K562 (cell line): Measurements from ENCODE around the gene MPND. TPM values are rescaled to one million over a fixed set of nuclear protein-coding genes. Genes with fewer than 3 reads are reported as not detected.

Source experiments
- CC2D1A ChIP-seq: fragments of 450-650 bp; IDR thresholded peaks from 2 replicates; pipeline ENCODE4 v1.6.1; 2017; ENCODE audit warnings: mild to moderate bottlenecking
- FOS ChIP-seq: IDR thresholded peaks from 3 replicates; pipeline ENCODE4 v1.6.1; 2011; ENCODE audit not compliant: insufficient read length; ENCODE audit errors: extremely low read depth
- HNRNPL ChIP-seq: fragments of 200-400 bp; formaldehyde crosslinking; IDR thresholded peaks from 2 replicates; pipeline ENCODE4 v1.6.1; 2017; ENCODE audit warnings: low read depth, mild to moderate bottlenecking, low read length
- MAFK ChIP-seq: IDR thresholded peaks from 2 replicates; pipeline ENCODE4 v1.6.1; 2011; ENCODE audit warnings: low read length, improper control_type of control experiment
- MBD2 ChIP-seq: sonication (generic); IDR thresholded peaks from 2 replicates; pipeline ENCODE4 v1.6.1; 2016; ENCODE audit warnings: low read depth, borderline replicate concordance
- NFATC3 ChIP-seq: fragments of 450-650 bp; IDR thresholded peaks from 2 replicates; pipeline ENCODE4 v1.6.1; 2017; ENCODE audit warnings: mild to moderate bottlenecking
- POU5F1 ChIP-seq: fragments of 150-350 bp; IDR thresholded peaks from 2 replicates; pipeline ENCODE4 v1.6.1; 2014; ENCODE audit warnings: borderline replicate concordance, low read length, low read depth, mild to moderate bottlenecking; ENCODE audit not compliant: partially characterized antibody
- RNF219 ChIP-seq: fragments of 250-450 bp; sonication (Bioruptor Pico); IDR thresholded peaks from 2 replicates; pipeline ENCODE4 v1.5.0; 2022; ENCODE audit warnings: mild to moderate bottlenecking
- RUNX1 ChIP-seq: sonication (generic); IDR thresholded peaks from 2 replicates; pipeline ENCODE4 v1.6.1; 2016; ENCODE audit warnings: antibody characterized with exemption, low read depth
- TAF9B ChIP-seq: fragments of 450-650 bp; IDR thresholded peaks from 2 replicates; pipeline ENCODE4 v1.6.1; 2018; ENCODE audit warnings: mild to moderate bottlenecking; ENCODE audit not compliant: partially characterized antibody
- ZNF146 ChIP-seq: IDR thresholded peaks from one replicate; pipeline ENCODE4 v1.6.1; 2018; ENCODE audit warnings: missing compliant biosample characterization; ENCODE audit not compliant: unreplicated experiment
- ZNF398 ChIP-seq: fragments of 250-450 bp; sonication (Bioruptor Pico); IDR thresholded peaks from 2 replicates; pipeline ENCODE4 v1.8.0; 2021; ENCODE audit warnings: moderate library complexity, mild to moderate bottlenecking, inconsistent platforms
- ZNF644 ChIP-seq: fragments of 200-800 bp; sonication (Bioruptor generic); IDR thresholded peaks from 2 replicates; pipeline ENCODE4 v1.6.1; 2016; ENCODE audit warnings: low read depth, missing genetic modification characterization, missing compliant biosample characterization
- ZNF707 ChIP-seq: fragments of 250-450 bp; sonication (Bioruptor Pico); conservative IDR thresholded peaks from 2 replicates; pipeline ENCODE4 v1.8.0; 2022; ENCODE audit warnings: inconsistent platforms, mild to moderate bottlenecking, moderate library complexity
- polyA plus RNA-seq, 8 experiments: library from polyadenylated mRNA; depleted of rRNA in 4 of 8; stranded (reverse) in 5 of 8; unstranded in 3 of 8; fragments of >200 nt; fragmentation: Nextera tagmentation in 2 of 8; fragmentation: Illumina TruSeq in 1 of 8; extraction: Ambion mirVana in 2 of 8; extraction: Trizol in 1 of 8; gene quantifications; 2 replicates each; pipeline versions ENCODE4 v1.2.1 to v1.2.3, GENCODE V29; 2011 to 2014; ENCODE audit warnings: inconsistent platforms in 1 of 8, missing spikeins in 1 of 8
- total RNA-seq, 7 experiments: library from RNA; depleted of rRNA in 6 of 7; stranded (reverse); fragments of >200 nt in 6 of 7; fragmentation: Illumina TruSeq in 2 of 7; extraction: Trizol in 2 of 7; gene quantifications; 2 replicates each; pipeline versions ENCODE4 v1.2.1 to v1.2.3, GENCODE V29; 2011 to 2021; ENCODE audit warnings: low replicate concordance in 1 of 7
- TF ChIP-seq, protein P1 (sequence below), 2 experiments: fragments of 450-650 bp; IDR thresholded peaks; 2 replicates each; pipeline ENCODE4 v1.6.1; 2018; ENCODE audit warnings: mild to moderate bottlenecking in 2 of 2, low read depth in 1 of 2; ENCODE audit not compliant: partially characterized antibody in 2 of 2
- TF ChIP-seq, protein P2 (sequence below): fragments of 450-650 bp; IDR thresholded peaks from 2 replicates; pipeline ENCODE4 v1.6.1; 2014; ENCODE audit warnings: low read depth, mild to moderate bottlenecking, moderate library complexity, borderline replicate concordance

MPND gene
- total and polyA plus RNA-seq, 9 of the 15 experiments (the other 6 are each of a cell fraction or from before 2014, with no cell fraction given): 0.25 to 14.0 (median 3.9) TPM

- TF ChIP-seq FOS (no peak), ZNF146 (CRISPR knock-in tag) (no peak), ZNF707 (CRISPR knock-in tag) (no peak), CC2D1A (peak; percentile 62; the same call in 1 of the 2 replicates), ZNF644 (tag) (0 out of 2 replicates have a peak, but pooled peaks have one; percentile 22), MAFK (peak; percentile 27; the same call in 1 of the 2 replicates), MBD2 (peak; percentile 42; the same call in 1 of the 2 replicates), ZNF398 (CRISPR knock-in tag) (no peak), TAF9B (no peak), POU5F1 (no peak), NFATC3 (peak; percentile 41; the same call in 1 of the 2 replicates), RNF219 (no peak), HNRNPL (no peak), RUNX1 (no peak)
- TF ChIP-seq, protein P1, sequence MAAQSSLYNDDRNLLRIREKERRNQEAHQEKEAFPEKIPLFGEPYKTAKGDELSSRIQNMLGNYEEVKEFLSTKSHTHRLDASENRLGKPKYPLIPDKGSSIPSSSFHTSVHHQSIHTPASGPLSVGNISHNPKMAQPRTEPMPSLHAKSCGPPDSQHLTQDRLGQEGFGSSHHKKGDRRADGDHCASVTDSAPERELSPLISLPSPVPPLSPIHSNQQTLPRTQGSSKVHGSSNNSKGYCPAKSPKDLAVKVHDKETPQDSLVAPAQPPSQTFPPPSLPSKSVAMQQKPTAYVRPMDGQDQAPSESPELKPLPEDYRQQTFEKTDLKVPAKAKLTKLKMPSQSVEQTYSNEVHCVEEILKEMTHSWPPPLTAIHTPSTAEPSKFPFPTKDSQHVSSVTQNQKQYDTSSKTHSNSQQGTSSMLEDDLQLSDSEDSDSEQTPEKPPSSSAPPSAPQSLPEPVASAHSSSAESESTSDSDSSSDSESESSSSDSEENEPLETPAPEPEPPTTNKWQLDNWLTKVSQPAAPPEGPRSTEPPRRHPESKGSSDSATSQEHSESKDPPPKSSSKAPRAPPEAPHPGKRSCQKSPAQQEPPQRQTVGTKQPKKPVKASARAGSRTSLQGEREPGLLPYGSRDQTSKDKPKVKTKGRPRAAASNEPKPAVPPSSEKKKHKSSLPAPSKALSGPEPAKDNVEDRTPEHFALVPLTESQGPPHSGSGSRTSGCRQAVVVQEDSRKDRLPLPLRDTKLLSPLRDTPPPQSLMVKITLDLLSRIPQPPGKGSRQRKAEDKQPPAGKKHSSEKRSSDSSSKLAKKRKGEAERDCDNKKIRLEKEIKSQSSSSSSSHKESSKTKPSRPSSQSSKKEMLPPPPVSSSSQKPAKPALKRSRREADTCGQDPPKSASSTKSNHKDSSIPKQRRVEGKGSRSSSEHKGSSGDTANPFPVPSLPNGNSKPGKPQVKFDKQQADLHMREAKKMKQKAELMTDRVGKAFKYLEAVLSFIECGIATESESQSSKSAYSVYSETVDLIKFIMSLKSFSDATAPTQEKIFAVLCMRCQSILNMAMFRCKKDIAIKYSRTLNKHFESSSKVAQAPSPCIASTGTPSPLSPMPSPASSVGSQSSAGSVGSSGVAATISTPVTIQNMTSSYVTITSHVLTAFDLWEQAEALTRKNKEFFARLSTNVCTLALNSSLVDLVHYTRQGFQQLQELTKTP (IDR thresholded peaks at IDR 0.05; ENCODE audit: low read depth in 1 of 2, partially characterized antibody in 2 of 2): peak in 1 of 2 experiments; percentile 24
- TF ChIP-seq, protein P2, sequence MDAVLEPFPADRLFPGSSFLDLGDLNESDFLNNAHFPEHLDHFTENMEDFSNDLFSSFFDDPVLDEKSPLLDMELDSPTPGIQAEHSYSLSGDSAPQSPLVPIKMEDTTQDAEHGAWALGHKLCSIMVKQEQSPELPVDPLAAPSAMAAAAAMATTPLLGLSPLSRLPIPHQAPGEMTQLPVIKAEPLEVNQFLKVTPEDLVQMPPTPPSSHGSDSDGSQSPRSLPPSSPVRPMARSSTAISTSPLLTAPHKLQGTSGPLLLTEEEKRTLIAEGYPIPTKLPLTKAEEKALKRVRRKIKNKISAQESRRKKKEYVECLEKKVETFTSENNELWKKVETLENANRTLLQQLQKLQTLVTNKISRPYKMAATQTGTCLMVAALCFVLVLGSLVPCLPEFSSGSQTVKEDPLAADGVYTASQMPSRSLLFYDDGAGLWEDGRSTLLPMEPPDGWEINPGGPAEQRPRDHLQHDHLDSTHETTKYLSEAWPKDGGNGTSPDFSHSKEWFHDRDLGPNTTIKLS: peak; percentile 66; the same call in 1 of the 2 replicates
Observed at GRCh38 chr19:4375164-4376027, 32.0 kb downstream of the MPND start (continued).
